SU-DHL-6 (cell line): ENCODE measurements around the gene CATSPERB.

ENCODE experiments used
- H2AFZ ChIP-seq: fragments of 200-600 bp; sonication (generic); 2 replicates; pipeline ENCODE4 v1.6.1; 2014; ENCODE audit warnings: low read depth, mild to moderate bottlenecking, moderate library complexity, mixed read lengths, antibody characterized with exemption, low read length; ENCODE audit not compliant: severe bottlenecking
- H3F3A ChIP-seq: fragments of 200-600 bp; shearing (Covaris generic); 2 replicates; pipeline ENCODE4 v1.6.0; 2016; ENCODE audit warnings: antibody characterized with exemption, mild to moderate bottlenecking; ENCODE audit not compliant: insufficient read depth
- H3K27ac ChIP-seq: fragments of 200-600 bp; sonication (generic); 2 replicates; pipeline ENCODE4 v1.5.1; 2016; ENCODE audit warnings: low read depth, mild to moderate bottlenecking, low read length, moderate library complexity, mixed read lengths
- H3K27me3 ChIP-seq: fragments of 200-600 bp; sonication (generic), shearing (Covaris generic); 2 replicates; pipeline ENCODE4 v1.6.0; 2014; ENCODE audit warnings: mild to moderate bottlenecking, low read length
- H3K36me3 ChIP-seq: fragments of 200-600 bp; sonication (generic); 2 replicates; pipeline ENCODE4 v1.6.1; 2014; ENCODE audit warnings: mild to moderate bottlenecking, low read length, mixed read lengths
- H3K4me2 ChIP-seq: fragments of 300-600, 200-600 bp; shearing (Covaris generic), sonication (generic); 2 replicates; pipeline ENCODE4 v1.6.0; 2014; ENCODE audit warnings: low read length, low read depth, mild to moderate bottlenecking; ENCODE audit not compliant: poor library complexity, severe bottlenecking
- H3K4me3 ChIP-seq: fragments of 200-600 bp; sonication (generic); 2 replicates; pipeline ENCODE4 v1.5.1; 2014; ENCODE audit warnings: antibody characterized with exemption, low read length, mild to moderate bottlenecking, mixed read lengths; ENCODE audit not compliant: insufficient read depth, poor library complexity, severe bottlenecking
- H3K79me2 ChIP-seq: fragments of 200-600 bp; sonication (generic); 2 replicates; pipeline ENCODE4 v1.6.1; 2014; ENCODE audit warnings: mild to moderate bottlenecking, low read length, moderate library complexity; ENCODE audit not compliant: insufficient read depth
- H3K9ac ChIP-seq: fragments of 200-600 bp; sonication (generic); 2 replicates; pipeline ENCODE4 v1.7.0; 2014; ENCODE audit warnings: mild to moderate bottlenecking, low read length
- H3K9me2 ChIP-seq: fragments of 200-600 bp; sonication (generic); replicated peaks from 2 replicates; pipeline ENCODE4 v1.6.1; 2014; ENCODE audit warnings: low read length; ENCODE audit not compliant: insufficient read depth
- H3K9me3 ChIP-seq: fragments of 200-600 bp; sonication (generic); 2 replicates; pipeline ENCODE4 v1.6.1; 2014; ENCODE audit warnings: low read length, mixed read lengths; ENCODE audit not compliant: insufficient read depth
- H4K20me1 ChIP-seq: fragments of 200-600 bp; sonication (generic); 2 replicates; pipeline ENCODE4 v1.6.1; 2014; ENCODE audit warnings: low read depth, mild to moderate bottlenecking, antibody characterized with exemption, low read length, moderate library complexity, mixed read lengths
- CTCF ChIP-seq: fragments of 200-600 bp; sonication (generic); IDR thresholded peaks from one replicate; pipeline ENCODE4 v1.5.1; 2017; ENCODE audit warnings: antibody characterized with exemption, mild to moderate bottlenecking, low read length, moderate library complexity; ENCODE audit not compliant: insufficient read depth, poor library complexity, severe bottlenecking
- EZH2phosphoT487 ChIP-seq: fragments of 200-600 bp; sonication (generic), shearing (Covaris generic); conservative IDR thresholded peaks from 2 replicates; pipeline ENCODE4 v1.6.1; 2018; ENCODE audit warnings: mild to moderate bottlenecking, antibody characterized with exemption, low read length, moderate library complexity, mixed read lengths

Gene CATSPERB

DNA sequence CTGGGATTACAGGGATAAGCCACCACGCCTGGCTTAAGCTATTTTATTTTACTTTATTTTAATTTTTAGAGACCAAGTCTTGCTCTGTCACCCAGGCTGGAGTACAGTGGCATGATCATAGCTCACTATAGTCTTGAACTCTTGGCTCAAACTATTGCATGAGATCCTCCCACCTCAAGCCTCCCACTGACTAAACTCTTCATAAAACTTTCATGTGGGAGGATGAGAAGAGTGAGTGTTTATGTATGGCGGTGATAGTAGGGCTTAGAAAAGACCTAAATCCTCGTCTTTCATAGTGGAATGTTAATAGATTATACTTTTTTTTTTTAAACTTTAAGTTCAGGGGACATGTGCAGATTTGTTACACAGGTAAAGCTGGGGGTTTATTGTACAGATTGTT is 198.3 kb downstream of the CATSPERB start:
- TF ChIP-seq CTCF (no peak), EZH2phosphoT487 (no peak)
- Histone ChIP-seq H3K9me2 (no peaks in the 10 kb centered on the region), H3K36me3 (no peaks in the 10 kb centered on the region), H3K27ac (no peak overlapping the region), H3F3A (no peaks in the 10 kb centered on the region), H3K9ac (no peak overlapping the region), H3K4me3 (no peak overlapping the region), H3K27me3 (no peaks in the 10 kb centered on the region), H2AFZ (no peak overlapping the region), H3K4me2 (no peak overlapping the region), H3K9me3 (no peaks in the 10 kb centered on the region), H4K20me1 (no peaks in the 10 kb centered on the region), H3K79me2 (no peaks in the 10 kb centered on the region)
